CD8-positive, alpha-beta memory T cell (primary cell): ENCODE measurements around the gene CKAP5. TPM values are rescaled to one million over a fixed set of nuclear protein-coding genes. Genes with fewer than 3 reads are reported as not detected.
A peak's percentile ranks its signal among the peaks of the same experiment; 100 is the strongest.
"Not testable (repeated sequence)": the region's sequence is repeated elsewhere in the genome, so short reads cannot be mapped to it uniquely, and the experiment has no call there.

Experiments used
- CTCF ChIA-PET: fragments of 350-600 bp; sonication (Branson Sonifier 250); formaldehyde crosslinking; loops from one replicate; lab custom pipeline; 2021; ENCODE audit warnings: antibody characterized with exemption; lab: Charles Lee
- POLR2A ChIA-PET: fragments of 350-600 bp; sonication (Branson Sonifier 250); formaldehyde crosslinking; loops from one replicate; lab custom pipeline; 2021; ENCODE audit warnings: antibody characterized with exemption; lab: Charles Lee
- DNase-seq, 5 donors: peaks; one replicate each; pipeline versions ENCODE4 v3.0.0 to v3.0.0-alpha.2; 2020 to 2022; ENCODE audit warnings: mixed read lengths in 1 of 5
- H3K27ac ChIP-seq: one replicate; pipeline ENCODE4 v1.7.0; 2013; ENCODE audit warnings: low read depth, mild to moderate bottlenecking, low read length, moderate library complexity
- H3K27me3 ChIP-seq: 2 replicates; pipeline ENCODE4 v1.7.0; 2013; ENCODE audit warnings: low read length, mild to moderate bottlenecking; ENCODE audit not compliant: insufficient read depth, poor library complexity, severe bottlenecking
- H3K36me3 ChIP-seq: 2 replicates; pipeline ENCODE4 v1.7.0; 2013; ENCODE audit warnings: mild to moderate bottlenecking, low read length, moderate library complexity; ENCODE audit not compliant: insufficient read depth
- H3K4me1 ChIP-seq: 2 replicates; pipeline ENCODE4 v1.7.0; 2013; ENCODE audit warnings: mild to moderate bottlenecking, low read length, moderate library complexity; ENCODE audit not compliant: insufficient read depth
- H3K4me3 ChIP-seq: 2 replicates; pipeline ENCODE4 v1.7.0; 2013; ENCODE audit warnings: mild to moderate bottlenecking, low read length
- H3K9me3 ChIP-seq: 2 replicates; pipeline ENCODE4 v1.7.0; 2013; ENCODE audit warnings: mild to moderate bottlenecking, low read length
- H3K27ac Mint-ChIP-seq, 8 donors: one replicate each; pipeline ENCODE4 v1.8.0; 2020 to 2021; ENCODE audit warnings: mixed read lengths in 8 of 8, mild to moderate bottlenecking in 6 of 8, inconsistent platforms in 3 of 8, moderate library complexity in 3 of 8
- H3K27me3 Mint-ChIP-seq, 2 donors: one replicate each; pipeline ENCODE4 v1.8.0; 2020 to 2021; ENCODE audit warnings: mixed read lengths in 2 of 2, mild to moderate bottlenecking in 1 of 2, moderate library complexity in 1 of 2
- H3K36me3 Mint-ChIP-seq, 3 donors: one replicate each; pipeline ENCODE4 v1.8.0; 2020 to 2021; ENCODE audit warnings: mixed read lengths in 3 of 3, inconsistent platforms in 1 of 3, mild to moderate bottlenecking in 1 of 3
- H3K4me1 Mint-ChIP-seq, 3 donors: one replicate each; pipeline ENCODE4 v1.8.0; 2020 to 2021; ENCODE audit warnings: mixed read lengths in 3 of 3, inconsistent platforms in 1 of 3, mild to moderate bottlenecking in 1 of 3
- H3K4me3 Mint-ChIP-seq, 7 donors: one replicate each; pipeline ENCODE4 v1.8.0; 2020 to 2021; ENCODE audit warnings: mixed read lengths in 7 of 7, mild to moderate bottlenecking in 6 of 7, moderate library complexity in 4 of 7, inconsistent platforms in 2 of 7
- H3K9me3 Mint-ChIP-seq, 5 donors: one replicate each; pipeline ENCODE4 v1.8.0; 2020 to 2022; ENCODE audit warnings: mixed read lengths in 5 of 5, mild to moderate bottlenecking in 3 of 5, moderate library complexity in 2 of 5, inconsistent platforms in 1 of 5
- polyA plus RNA-seq: library from polyadenylated mRNA; unstranded; fragments of 300-500 nt; fragmentation: Illumina TruSeq; gene quantifications from one replicate; pipeline ENCODE4 v1.2.3, GENCODE V29; 2021
- total RNA-seq, 2 experiments: library from RNA; stranded (reverse); gene quantifications; one replicate each; pipeline ENCODE4 v1.2.3, GENCODE V29; 2021

CKAP5 gene
- total and polyA plus RNA-seq, 3 experiments from 2014 or later = 14.2 to 127 (median 114) TPM

DNA sequence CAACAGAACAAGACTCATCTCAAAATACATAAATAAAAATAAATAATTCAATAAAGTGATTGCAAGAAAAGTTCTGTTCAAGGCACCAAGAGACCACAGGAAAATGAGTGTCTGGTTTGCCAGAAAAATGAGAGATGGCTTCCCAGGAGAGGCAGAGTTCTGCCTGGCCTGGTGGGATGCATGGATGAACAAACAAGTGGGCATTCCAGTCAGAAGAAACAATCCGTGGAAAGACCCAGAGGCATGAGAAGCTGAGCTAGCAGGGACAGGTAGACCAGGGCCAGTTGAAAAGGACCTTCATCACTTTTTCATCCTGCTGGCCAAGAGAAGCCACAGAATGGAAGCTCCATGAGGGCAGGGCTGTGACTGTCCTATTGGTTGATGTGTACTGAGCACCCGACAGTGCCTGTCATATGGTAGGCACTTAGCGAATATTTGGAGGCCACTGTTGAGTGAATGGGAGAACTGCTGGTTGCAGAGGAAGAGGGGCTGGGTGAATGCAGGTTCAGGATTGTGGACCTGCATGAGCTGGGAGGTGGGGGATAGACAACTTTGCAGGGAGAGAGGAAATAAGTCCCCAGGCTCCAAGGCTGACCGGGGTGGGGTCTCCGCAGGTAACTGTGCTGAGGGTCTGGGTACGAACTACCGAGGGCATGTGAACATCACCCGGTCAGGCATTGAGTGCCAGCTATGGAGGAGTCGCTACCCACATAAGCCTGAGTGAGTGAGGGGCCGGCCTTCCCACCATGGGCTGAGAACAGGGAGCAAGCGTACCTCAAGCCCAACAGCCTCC is 123.3 kb downstream of the CKAP5 start:
- Mint-ChIP-seq H3K36me3 (no peaks in the 10 kb centered on the region), H3K9me3 (no peaks in the 10 kb centered on the region), H3K4me1 (peaks cover 0 to 8% (median 6%) of the 10 kb centered on the region in 3 donors), H3K4me3 (no peak overlapping the region), H3K27ac (no peak overlapping the region), H3K27me3 (peaks cover 0 to 4% of the 10 kb centered on the region in 2 donors)
- no peaks in the 10 kb centered on the region for H3K36me3 ChIP-seq
- H3K4me1 ChIP-seq = peaks cover 6% of the 10 kb centered on the region
- H3K9me3 ChIP-seq = no peaks in the 10 kb centered on the region
- ChIA-PET POLR2A (no interaction called here), CTCF (no interaction called here)
- DNase-seq = no peak
- H3K27ac ChIP-seq = no peak overlapping the region
- H3K4me3 ChIP-seq = no peak overlapping the region
- no peaks in the 10 kb centered on the region for H3K27me3 ChIP-seq

DNA sequence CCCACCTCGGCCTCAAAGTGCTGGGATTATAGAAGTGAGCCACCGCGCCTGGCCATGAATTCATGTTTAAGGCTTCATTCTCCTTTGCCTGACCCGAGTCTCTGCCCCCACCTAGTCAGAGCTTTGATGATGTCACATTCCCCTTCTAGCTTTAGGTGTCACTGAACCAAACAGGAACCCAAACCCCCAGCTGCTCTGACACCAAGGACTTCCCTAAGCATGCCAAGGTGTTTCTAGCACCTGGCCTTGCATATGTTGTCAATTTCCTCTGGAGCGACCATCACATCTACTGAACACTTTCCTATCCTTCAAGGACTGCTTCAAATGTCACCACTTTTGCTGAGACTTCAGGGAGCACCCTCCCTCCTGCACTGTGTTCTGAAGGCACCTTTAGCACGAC is 124.8 kb downstream of the CKAP5 start:
- Mint-ChIP-seq H3K27ac (peak overlapping the region in 3 of 8 donors; percentile 36 to 61 (median 58)), H3K36me3 (no peaks in the 10 kb centered on the region), H3K27me3 (peaks cover 0 to 4% of the 10 kb centered on the region in 2 donors), H3K9me3 (no peaks in the 10 kb centered on the region), H3K4me3 (no peak overlapping the region), H3K4me1 (peaks cover 0 to 8% (median 6%) of the 10 kb centered on the region in 3 donors)
- DNase-seq = no peak
- no peaks in the 10 kb centered on the region for H3K36me3 ChIP-seq
- H3K9me3 ChIP-seq = no peaks in the 10 kb centered on the region
- CTCF ChIA-PET = no interaction called here
- H3K27ac ChIP-seq = no peak overlapping the region
- POLR2A ChIA-PET = interaction anchor here (0.6 kb wide), 1 partner anchor 110 kb away, joined by 6 read pairs; no protein-coding TSS in a partner anchor
- H3K4me3 ChIP-seq = no peak overlapping the region
- H3K4me1 ChIP-seq = peaks cover 6% of the 10 kb centered on the region
- H3K27me3 ChIP-seq = no peaks in the 10 kb centered on the region

DNA sequence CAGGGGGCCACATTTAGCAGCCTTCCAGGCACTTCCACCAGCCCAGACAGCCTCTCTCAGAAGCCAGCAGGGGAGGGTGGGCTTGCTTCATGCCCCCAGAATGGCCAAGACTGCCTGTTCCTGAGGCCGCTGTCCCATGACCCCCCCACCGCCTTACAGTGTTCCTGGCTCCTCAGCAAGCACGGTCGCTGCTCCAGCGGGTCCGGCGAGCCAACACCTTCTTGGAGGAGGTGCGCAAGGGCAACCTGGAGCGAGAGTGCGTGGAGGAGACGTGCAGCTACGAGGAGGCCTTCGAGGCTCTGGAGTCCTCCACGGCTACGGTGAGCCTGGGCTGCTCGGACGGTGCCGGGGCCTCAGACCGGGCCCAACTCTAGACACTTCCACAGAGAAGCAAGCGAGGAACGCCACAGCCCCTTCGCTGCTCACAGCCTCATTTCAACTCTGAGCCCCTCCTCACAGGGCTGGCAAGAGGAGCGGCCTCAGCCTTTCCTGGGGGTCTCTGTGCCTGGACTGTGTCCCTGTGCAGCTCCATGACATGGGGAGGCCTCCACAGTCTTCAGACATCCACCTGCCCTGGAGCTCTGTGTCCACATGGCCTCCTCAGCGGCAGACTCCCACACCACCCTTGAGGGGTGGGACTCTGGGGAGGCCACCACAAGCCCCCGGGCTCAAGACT is 126.4 kb downstream of the CKAP5 start:
- H3K4me3 Mint-ChIP-seq = no peak overlapping the region
- Histone ChIP-seq H3K36me3 (no peaks in the 10 kb centered on the region), H3K4me1 (peaks cover 6% of the 10 kb centered on the region), H3K4me3 (no peak overlapping the region), H3K9me3 (no peaks in the 10 kb centered on the region), H3K27me3 (no peaks in the 10 kb centered on the region), H3K27ac (no peak overlapping the region)
- no peak overlapping the region for H3K27ac Mint-ChIP-seq
- POLR2A ChIA-PET = no interaction called here
- no peak for DNase-seq
- peaks cover 0 to 8% (median 6%) of the 10 kb centered on the region in 3 donors for H3K4me1 Mint-ChIP-seq
- peaks cover 0 to 4% of the 10 kb centered on the region in 2 donors for H3K27me3 Mint-ChIP-seq
- H3K9me3 Mint-ChIP-seq = no peaks in the 10 kb centered on the region
- no peaks in the 10 kb centered on the region for H3K36me3 Mint-ChIP-seq
- CTCF ChIA-PET = no interaction called here

DNA sequence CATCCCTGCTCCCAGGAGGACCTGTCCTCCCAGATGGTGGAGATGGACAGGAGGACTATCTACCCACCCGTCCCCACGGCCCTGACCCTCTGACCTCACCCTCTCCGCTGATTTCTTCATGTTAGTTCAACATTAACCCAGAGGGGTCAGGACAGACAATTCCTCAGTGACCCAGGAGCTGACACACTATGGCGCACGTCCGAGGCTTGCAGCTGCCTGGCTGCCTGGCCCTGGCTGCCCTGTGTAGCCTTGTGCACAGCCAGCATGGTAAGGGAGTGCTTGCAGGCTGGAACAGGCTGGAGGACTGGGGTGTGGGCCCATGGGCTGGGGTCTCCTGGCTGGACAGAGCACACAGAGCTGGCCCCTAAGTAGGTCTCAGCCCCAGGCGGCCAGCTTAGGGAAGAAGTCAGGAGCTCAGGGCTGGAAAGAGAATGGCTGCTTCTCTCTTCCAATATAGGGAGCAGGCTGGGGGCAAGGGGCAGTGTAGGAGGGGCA is 127.0 kb downstream of the CKAP5 start, which contains the start of gene F2:
F2 (plus strand) TSS at position 166 of the 495 bp plus-strand sequence; CDS start at position 189, 23 bp downstream.
- H3K27ac ChIP-seq = no peak within 1 kb of the TSS
- H3K9me3 ChIP-seq = no peaks in the 10 kb centered on the region
- Mint-ChIP-seq H3K4me1 (peaks cover 0 to 8% (median 6%) of the 10 kb centered on the region in 3 donors), H3K27ac (peak within 1 kb of the TSS in 2 of 8 donors; percentile 28 to 78), H3K36me3 (no peaks in the 10 kb centered on the region), H3K27me3 (peaks cover 0 to 4% of the 10 kb centered on the region in 2 donors), H3K4me3 (no peak within 1 kb of the TSS), H3K9me3 (no peaks in the 10 kb centered on the region)
- no peaks in the 10 kb centered on the region for H3K27me3 ChIP-seq
- H3K36me3 ChIP-seq = no peaks in the 10 kb centered on the region
- ChIA-PET CTCF (no interaction called here), POLR2A (no interaction called here)
- no peak for DNase-seq
- peaks cover 6% of the 10 kb centered on the region for H3K4me1 ChIP-seq
- no peak within 1 kb of the TSS for H3K4me3 ChIP-seq

DNA sequence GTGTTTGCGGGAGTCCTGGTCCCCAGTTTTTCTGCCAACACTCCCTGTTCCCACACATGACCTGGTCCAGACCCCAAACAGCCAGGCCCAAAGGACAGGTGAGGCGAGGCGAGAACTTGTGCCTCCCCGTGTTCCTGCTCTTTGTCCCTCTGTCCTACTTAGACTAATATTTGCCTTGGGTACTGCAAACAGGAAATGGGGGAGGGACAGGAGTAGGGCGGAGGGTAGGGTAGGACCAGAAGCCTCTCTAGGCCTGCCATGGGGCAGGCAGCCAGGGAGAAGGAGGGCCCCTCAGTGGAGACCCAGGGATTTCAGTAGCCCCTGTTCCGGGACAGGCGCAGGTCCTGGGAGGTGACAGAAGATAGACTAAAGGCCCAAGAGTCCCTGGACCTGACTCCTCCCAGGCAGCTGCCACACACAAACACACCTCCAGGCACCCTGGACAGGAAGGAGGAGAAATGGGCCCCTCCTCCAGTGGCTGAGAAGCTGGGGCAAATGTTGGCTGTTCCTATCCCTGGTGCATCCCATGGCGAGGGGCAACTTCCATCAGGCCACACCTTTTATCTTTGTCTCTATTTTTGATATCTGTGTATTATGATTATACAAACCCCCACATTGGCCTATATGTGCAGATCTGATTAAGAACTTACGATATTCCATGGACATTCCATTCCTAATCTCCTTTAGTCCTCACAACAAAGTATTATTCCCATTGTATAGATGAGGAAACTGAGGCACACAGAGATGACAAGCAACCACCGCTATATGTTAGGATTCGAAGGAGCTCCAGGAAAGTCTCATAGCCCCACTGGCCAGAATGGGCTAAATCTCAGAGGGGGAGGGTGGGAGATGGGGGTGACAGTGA is 127.7 kb downstream of the CKAP5 start:
- POLR2A ChIA-PET = no interaction called here
- no peak overlapping the region for H3K4me3 ChIP-seq
- H3K4me3 Mint-ChIP-seq = no peak overlapping the region
- CTCF ChIA-PET = no interaction called here
- peaks cover 0 to 4% of the 10 kb centered on the region in 2 donors for H3K27me3 Mint-ChIP-seq
- peaks cover 6% of the 10 kb centered on the region for H3K4me1 ChIP-seq
- no peaks in the 10 kb centered on the region for H3K27me3 ChIP-seq
- no peaks in the 10 kb centered on the region for H3K9me3 ChIP-seq
- no peak overlapping the region for H3K27ac ChIP-seq
- peaks cover 0 to 8% (median 6%) of the 10 kb centered on the region in 3 donors for H3K4me1 Mint-ChIP-seq
- no peaks in the 10 kb centered on the region for H3K36me3 Mint-ChIP-seq
- no peaks in the 10 kb centered on the region for H3K36me3 ChIP-seq
- peak overlapping the region in 2 of 8 donors; percentile 28 to 78 for H3K27ac Mint-ChIP-seq
- DNase-seq = no peak
- no peaks in the 10 kb centered on the region for H3K9me3 Mint-ChIP-seq

DNA sequence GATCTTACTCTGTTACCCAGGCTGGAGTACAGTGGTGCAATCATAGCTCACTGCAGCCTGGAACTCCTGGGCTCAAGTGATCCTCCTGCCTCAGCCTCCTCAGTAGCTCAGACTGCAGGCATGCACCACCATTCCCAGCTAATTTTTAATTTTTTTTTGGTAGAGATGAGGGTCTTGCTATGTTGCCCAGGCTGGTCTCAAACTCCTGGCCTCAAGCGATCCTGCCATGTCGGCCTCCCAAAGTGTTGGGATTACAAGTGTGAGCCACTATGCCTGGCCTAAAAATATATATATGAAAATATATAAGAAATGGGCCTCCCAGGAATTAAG is 128.3 kb downstream of the CKAP5 start:
- H3K9me3 Mint-ChIP-seq, H3K9me3 ChIP-seq, H3K27ac ChIP-seq, H3K4me1 Mint-ChIP-seq, DNase-seq, H3K4me3 ChIP-seq, CTCF ChIA-PET, H3K27me3 Mint-ChIP-seq, POLR2A ChIA-PET, H3K27me3 ChIP-seq, H3K36me3 Mint-ChIP-seq, H3K27ac Mint-ChIP-seq, H3K4me1 ChIP-seq, H3K4me3 Mint-ChIP-seq, H3K36me3 ChIP-seq: not testable (repeated sequence)

DNA sequence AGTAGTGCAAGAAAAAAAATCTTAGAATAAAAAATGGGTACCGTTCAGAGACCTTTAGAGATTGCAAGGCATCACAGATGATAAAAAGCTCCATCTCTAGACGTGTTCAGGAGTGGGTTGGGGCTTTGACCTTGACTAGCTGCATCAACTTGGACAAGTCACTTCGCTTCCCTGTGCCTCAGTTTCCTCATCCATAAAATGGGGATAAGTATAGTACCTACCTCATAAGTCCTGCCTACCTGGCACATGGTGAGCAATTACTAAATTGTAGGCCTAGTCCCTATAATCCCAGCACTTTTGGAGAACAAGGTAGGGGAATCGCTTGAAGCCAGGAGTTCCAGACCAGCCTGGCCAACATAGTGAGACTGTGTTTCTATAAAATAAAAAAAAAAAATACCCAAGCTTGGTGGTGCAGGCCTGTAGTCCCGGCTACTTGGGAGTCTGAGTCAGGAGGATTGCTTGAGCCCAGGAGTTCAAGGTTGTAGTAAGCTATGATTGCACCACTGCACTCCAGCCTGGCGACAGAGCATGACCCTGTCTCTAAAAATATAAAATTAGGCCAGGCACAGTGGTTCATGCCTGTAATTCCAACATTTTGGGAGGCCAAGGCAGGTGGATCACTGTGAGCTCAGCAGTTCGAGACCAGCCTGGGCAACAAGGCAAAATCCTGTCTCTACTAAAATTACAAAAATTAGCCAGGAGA is 133.1 kb downstream of the CKAP5 start:
- ChIA-PET POLR2A (no interaction called here), CTCF (no interaction called here)
- H3K9me3 ChIP-seq = no peaks in the 10 kb centered on the region
- no peaks in the 10 kb centered on the region for H3K27me3 ChIP-seq
- H3K27me3 Mint-ChIP-seq = no peaks in the 10 kb centered on the region
- H3K4me1 Mint-ChIP-seq = peaks cover 0 to under 1% (median 0%) of the 10 kb centered on the region in 3 donors
- no peak overlapping the region for H3K4me3 Mint-ChIP-seq
- DNase-seq = no peak
- no peaks in the 10 kb centered on the region for H3K9me3 Mint-ChIP-seq
- H3K27ac Mint-ChIP-seq = no peak overlapping the region
- H3K4me3 ChIP-seq = no peak overlapping the region
- peaks cover under 1% of the 10 kb centered on the region for H3K4me1 ChIP-seq
- no peak overlapping the region for H3K27ac ChIP-seq
- H3K36me3 Mint-ChIP-seq = peaks cover 0 to 5% (median 3%) of the 10 kb centered on the region in 3 donors
- H3K36me3 ChIP-seq = no peaks in the 10 kb centered on the region
